ENCODE measurements around the gene ZSCAN10.
A peak's percentile ranks its signal among the peaks of the same experiment; 100 is the strongest.
"Not testable (repeated sequence)": the region's sequence is repeated elsewhere in the genome, so short reads cannot be mapped to it uniquely, and the experiment has no call there.

ZSCAN10 gene

DNA sequence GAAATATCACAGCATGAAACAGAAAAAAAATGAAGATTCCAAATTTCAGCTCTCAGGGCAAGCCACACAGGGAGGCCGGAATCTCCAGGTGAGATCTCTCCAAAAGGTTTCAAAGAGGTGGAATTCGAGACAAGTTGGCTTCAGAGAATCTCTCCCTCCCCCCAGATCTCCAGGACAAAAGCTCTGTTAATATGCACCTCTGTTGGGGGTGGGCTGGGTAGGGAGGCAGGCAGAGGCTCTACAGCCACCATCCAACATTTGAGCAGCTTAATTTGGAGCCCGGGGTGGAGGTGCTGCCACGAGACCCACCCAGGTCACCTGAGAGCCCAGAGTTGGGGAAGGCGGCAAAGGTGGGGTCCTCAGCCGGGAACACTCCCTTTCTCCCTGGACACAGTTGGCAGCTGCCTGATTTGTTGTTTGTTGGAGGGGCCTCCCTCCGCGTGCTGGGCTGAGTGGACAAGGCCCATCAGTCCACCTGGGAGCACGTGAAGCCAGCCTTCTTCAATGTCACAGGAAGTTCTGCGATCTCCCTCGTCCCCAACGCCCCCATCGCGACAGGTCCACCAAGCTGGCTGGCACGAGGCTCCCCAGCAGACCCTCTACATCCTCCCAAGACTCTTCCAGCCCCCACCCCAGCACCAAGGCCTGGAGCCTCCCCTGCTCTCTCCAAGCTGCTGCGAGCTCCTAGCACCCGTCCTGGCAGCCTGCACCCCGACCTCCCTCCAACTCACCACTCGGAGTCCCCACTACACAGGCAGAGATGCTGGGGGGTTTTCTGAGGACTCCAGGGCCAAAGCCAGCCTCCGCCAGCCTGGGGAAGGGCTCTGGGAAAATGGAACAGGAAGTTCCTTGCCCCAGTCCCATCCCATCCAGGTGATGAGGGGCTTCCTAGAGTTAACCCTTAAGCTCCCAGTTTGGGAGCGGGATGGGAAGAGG, at the start of gene ZSCAN10:
Gene ZSCAN10 (minus strand): TSS at position 836 of the 936 bp plus-strand sequence. CDS start 6,357 bp downstream, outside the sequence.
- DNase-seq: no peak

DNA sequence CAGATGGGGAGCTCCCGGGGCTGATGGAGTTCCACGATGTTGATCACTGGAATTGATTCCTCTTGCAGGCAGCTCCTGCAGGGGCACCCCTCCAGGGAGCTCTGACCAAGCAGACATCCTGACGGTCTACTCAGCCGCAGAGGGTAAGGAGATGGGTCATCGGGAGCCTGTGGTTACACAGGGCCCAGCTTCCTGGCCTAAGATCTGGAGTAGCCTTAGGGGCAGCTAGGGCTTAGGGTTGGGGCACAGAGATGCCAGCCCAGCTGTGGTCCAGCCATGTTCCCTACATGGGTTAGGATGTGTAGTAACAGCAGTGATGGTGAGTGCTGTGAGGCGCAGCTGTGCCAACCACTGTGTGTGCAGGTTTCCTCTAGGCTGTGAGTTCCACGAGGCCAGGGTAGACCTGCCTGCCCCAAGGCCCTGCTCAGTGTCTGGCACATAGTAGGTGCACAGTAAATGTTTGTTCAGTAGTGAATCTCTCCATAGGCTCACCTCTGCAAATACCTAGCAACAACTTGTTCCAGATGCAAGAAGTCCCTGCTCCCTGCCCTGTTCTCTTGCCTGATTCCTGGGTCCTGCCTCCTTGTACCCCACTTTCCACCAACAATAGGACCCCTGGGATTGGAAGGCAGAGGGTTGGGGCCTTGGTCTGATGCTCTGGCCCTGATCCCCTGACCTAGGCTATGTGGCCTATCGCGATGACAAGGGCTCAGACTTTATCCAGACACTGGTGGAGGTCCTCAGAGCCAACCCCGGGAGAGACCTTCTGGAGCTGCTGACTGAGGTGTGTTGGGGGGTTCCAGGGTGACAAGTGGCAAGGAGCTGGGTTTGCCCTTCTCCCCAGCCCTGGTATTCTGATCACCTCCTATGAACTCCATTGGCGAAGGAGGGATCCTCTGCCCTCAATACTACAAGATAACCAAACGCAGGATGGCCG, 49.4 kb upstream of the ZSCAN10 start:
- no peak for DNase-seq

DNA sequence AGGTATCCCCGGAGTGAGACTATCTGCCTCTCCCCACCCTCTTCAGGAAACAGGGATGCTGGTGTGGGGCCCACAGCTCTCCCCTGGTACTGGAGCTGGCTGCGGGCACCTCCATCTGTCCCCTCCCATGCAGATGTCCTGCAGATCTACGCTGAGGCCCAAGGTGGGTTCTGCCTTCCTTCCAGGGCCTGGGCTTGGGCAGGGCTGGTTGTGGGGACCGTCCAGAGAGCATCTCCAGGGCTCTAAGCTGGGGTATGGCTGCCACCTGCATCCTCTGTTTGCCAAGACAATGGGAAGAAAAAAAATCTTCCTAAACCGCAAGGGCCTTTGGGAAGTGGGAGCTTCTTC, 48.6 kb upstream of the ZSCAN10 start:
- no peak for DNase-seq

DNA sequence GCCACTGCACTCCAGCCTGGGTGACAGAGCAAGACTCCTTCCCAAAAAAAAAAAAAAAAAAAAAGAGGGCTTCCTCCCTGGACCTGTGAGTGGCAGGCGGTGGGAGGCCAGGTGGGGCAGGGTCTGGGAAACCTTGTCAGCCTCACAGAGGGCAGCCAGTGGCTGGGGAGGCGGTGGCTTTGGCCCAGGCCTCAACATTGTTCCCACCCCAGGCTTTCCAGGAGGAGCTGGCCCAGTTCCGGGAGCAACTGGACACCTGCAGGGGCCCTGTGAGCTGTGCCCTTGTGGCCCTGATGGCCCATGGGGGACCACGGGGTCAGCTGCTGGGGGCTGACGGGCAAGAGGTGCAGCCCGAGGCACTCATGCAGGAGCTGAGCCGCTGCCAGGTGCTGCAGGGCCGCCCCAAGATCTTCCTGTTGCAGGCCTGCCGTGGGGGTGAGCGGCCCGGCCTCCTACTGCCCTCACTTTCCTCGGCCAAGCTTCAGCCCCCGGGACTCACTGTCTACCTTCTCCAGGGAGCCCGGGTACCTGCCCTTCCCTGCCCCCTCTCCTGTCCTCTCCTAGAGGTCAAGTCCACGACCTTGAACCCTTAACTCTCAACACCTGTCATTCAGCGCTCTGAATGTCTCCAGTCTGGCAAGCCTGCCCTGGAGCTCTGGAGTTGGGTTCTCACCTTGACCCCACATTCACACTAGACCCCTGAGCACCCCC, 48.1 kb upstream of the ZSCAN10 start:
- DNase-seq: no peak

DNA sequence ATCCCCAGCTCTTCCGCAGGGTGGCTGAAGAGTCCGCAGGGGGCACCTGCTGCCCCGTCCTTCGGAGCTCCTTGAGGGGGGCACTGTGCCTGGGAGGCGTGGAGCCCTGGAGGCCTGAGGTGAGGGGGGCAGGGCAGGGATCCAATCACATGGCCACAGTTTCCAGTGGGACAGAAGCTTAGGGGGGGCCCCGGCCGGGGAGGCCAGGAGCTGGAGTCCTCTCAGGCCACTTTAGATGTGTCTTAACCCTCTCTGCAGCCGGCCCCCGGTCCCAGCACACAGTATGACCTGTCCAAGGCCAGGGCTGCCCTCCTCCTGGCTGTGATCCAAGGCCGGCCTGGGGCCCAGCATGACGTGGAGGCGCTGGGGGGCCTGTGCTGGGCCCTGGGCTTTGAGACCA, 46.6 kb upstream of the ZSCAN10 start:
- DNase-seq: no peak

DNA sequence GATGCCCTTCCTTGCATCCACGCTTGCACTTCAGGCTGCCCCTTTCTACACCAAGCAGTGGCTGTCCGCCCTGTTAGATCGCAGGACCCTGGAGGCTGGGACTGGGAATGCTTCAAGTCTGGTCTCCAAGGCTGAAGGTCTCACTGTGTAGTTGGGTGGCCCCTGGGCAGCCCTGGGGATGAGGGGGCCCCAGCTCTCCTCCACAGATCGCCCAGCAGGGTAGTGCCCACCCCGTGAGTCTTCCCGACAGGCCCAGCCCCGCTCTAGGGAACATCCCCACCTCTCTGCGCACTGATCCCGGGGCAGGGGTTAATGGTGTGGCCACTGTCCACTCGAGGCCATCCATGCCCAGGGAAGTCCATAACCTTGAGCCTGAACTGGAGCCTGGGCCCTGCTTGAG, 46.1 kb upstream of the ZSCAN10 start:
- DNase-seq: no peak

DNA sequence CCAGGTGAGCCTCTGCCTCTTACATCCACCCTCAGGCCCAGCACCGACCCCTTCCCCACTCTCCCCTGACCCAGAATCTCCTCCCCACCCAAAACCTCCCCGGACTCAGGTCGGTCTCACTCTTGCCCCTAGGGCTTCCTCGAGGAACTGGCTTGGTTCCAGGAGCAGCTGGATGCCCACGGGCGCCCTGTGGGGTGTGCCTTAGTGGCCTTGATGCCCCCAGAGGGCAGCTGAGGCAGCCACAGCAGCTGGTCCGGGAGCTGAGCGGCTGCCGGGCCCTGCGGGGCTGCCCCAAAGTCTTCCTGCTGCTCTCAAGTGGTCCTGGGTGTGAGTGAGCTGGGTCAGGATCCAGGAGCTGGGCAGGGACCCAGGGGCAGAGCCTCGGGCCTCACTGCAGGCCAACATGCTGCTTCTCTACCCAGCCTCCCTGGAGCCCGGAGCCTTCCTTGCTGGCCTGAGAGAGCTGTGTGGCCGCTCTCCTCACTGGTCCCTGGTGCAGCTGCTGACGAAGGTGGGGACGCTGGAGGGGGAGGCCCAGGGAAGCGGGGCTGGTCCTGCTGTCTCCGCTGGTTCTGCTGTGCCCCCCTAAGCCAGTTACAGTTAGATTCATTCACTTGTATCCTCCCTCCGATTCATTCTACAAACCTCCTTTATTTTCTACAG, 45.4 kb upstream of the ZSCAN10 start:
- DNase-seq: no peak

DNA sequence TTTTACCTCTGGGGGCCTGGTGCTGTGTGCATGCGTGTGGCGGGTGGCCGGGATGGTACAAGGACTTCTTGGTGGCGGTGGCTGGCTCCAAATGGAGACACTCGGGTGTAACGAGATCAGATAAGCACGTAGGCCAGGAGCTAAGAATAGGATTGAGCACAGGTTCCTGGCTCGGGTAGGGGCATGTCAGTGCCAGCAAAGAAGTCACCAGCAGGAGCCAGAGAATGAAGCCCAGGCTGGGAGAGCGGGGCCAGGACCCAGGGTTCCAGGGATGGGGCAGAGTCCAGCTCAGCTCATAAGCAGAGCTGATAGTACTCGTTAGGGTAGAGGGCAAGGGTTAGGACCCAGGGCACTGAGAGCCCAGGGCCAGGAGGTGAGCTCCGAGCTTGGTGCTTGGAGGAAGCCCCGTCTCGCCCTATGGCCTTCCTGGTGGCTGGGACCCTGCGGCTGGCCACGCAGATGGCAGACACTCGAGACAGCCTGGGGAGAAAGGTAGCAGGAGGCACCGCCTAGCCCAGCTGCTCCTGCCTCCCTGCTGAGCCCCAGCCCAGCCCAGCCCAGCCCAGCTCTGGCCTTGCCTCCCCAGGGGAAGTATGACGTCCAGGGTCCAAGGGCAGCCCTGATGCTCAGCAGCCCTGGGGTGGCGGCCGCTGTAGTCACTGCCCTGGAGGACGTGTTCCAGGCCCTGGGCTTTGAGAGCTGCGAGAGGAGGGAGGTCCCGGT, 44.7 kb upstream of the ZSCAN10 start:
- DNase-seq: no peak

DNA sequence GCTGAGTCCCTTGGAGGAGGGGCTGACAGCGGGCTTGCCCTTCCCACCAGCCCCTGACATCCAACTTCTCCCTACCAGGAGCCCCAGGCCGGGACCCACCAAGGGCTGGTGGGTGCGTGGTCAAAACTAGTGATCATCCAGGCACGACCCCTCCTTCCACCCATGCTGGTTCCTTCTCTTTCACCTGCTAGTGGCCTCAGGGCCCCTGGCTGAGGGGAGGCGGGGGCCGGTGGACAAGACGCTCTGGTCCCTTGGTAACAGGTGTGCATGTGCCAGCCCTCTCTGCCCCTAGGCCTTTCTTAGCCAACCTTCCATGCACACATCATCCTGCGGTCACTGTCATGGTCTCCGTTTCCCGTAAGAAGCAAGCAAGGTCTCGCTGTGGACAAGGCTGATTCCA, 44.1 kb upstream of the ZSCAN10 start:
- no peak for DNase-seq

DNA sequence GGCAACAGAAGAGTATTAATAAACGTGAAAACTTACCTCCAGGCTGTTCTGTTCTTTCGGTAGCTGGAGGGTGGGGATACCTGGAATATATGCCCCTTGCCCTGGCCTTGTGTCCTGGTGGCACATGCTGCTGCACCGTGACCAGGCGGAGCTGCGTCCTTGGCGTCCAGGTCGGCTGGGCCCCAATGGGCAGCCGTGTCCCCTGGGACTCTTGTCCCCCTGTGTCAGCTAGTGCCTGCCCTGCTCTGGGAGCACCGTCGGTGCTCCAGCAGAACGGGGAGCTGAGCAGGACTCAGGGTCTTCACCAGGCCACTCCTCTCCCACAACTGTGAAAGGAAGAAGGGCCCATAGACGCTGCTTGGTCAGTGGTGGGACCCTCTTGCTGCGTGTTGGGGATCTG, 43.7 kb upstream of the ZSCAN10 start:
- no peak for DNase-seq

DNA sequence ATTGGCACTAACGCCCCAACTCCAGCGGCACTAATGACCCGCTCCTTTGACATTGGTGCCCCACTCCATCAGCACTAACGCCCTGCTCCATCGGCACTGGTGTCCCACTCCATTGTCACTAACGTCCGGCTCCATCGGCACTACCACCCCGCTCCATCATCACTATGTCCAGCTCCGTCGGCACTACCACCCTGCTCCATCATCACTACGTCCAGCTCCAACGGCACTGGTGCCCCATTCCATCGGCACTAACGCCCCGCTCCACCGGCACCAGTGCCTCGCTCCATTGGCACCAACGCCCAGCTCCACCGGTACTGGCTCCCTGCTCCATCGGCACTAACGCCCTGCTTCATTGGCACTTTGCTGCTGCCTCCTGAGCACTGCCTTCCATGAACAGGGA, 43.2 kb upstream of the ZSCAN10 start:
- DNase-seq: no peak

DNA sequence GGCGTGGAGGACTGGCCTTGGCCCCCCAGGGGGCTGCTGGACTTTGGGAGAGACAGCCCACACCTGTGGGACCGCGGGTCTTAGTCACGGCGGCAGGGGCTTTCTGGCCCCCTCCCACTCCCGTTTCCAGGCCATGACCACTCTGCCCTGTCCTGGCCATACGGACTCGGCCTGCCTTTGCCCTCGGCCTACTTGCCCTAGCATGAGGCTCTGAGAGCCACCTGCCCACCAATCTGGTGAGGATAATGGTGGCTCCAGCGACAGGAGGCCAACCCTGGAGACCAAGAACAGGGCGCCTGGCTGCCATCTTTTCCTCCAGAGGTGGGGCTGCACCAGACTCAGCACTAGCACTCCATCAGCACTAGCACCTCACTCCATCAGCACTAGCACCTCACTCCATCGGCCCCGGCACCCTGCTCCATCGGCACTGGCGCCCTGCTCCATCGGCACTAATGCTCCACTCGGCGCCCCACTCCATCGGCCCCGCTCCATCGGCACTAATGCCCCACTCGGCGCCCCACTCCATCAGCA, 42.8 kb upstream of the ZSCAN10 start:
- no peak for DNase-seq

DNA sequence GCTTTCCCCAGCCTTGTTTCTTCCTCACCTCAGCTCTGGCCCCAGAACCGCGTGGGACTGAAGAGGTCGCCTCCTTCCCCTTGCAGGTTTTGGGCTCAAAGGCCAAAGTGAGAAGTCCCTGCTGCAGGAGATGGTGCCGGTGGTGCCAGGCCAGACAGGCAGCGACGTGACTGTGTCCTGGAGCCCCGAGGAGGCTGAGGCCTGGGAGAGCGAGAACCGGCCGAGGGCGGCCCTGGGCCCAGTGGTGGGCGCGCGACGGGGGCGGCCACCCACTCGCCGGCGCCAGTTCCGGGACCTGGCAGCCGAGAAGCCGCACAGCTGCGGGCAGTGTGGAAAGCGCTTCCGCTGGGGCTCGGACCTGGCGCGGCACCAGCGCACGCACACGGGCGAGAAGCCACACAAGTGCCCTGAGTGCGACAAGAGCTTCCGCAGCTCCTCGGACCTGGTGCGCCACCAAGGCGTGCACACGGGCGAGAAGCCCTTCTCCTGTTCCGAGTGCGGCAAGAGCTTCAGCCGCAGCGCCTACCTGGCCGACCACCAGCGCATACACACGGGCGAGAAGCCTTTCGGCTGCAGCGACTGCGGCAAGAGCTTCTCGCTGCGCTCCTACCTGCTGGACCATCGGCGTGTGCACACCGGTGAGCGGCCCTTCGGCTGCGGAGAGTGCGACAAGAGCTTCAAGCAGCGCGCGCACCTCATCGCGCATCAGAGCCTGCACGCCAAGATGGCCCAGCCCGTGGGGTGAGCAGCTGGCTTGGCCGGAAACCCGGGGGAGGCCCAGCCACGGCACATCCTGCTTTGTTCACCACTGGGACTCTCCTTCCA, 41.7 kb upstream of the ZSCAN10 start:
- no peak for DNase-seq

DNA sequence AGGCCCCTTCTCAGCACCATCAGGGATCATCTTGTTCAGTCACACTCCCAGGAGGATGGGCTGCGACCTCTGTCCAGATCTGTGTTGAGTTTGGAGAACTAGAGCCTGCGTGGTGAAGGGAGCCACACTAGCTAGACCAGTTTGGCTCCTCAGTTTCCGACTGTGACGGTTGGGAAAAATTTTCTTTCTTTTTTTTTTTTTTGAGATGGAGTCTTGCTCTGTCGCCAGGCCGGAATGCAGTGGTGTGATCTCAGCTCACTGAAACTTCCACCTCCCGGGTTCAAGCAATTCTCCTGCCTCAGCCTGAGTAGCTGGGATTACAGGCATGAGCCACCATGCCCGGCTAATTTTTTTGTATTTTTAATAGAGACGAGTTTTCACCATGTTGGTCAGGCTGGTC, 40.5 kb upstream of the ZSCAN10 start:
- DNase-seq: not testable (repeated sequence)

DNA sequence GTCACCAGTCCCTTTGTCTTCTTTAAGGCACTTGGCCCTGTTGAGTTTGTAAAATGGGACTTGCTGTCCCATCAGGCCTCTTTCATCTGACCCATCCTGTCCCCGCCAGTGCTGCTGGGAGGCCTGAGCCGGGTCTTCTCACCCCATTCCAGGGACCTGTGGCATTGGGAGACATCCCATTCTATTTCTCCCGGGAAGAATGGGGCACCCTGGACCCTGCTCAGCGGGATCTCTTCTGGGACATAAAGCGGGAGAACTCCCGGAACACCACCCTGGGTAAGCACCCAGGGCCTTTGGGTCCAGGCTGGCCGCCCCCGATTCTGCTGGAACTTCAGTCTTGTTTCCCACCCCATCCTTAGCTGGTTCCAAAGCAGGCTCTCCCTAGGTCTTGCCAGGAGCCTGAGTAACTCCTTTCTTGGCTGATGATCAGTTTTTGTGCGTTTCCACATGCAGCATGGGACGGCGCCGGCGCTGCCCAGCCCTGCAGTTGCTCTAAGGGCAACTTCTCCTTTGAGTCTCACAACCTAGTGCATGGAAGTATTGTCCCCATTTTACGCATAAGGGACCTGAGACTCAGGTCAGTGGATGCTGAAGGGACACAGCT, 39.8 kb upstream of the ZSCAN10 start:
- no peak for DNase-seq

DNA sequence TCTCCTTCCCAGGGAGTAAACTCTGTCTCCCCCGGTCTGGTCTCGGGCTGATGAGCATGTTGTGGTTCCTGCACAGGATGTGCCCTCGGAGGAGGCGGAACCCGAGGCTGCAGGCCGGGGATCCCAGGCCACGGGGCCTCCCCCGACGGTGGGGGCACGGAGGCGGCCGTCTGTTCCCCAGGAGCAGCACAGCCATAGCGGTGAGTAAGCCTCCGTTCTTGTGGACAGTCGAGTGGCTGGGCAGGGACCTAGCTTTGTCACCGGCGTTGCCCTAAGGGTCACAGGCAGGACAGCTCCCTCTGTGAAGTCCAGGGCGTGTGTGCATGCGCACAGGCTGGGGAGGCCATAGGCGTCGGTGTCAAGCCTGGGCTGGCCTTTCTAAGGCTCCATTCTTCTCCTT, 39.2 kb upstream of the ZSCAN10 start:
- DNase-seq: no peak

DNA sequence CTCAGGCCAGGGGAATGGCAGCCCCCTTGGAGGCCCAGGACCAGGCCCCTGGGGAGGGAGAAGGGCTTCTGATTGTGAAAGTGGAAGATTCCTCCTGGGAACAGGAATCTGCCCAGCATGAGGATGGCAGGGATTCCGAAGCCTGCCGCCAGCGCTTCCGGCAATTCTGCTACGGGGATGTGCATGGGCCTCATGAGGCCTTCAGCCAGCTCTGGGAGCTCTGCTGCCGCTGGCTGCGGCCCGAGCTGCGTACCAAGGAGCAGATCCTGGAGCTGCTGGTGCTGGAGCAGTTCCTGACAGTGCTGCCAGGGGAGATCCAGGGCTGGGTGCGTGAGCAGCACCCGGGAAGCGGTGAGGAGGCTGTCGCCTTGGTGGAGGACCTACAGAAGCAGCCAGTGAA, 38.2 kb upstream of the ZSCAN10 start:
- no peak for DNase-seq

DNA sequence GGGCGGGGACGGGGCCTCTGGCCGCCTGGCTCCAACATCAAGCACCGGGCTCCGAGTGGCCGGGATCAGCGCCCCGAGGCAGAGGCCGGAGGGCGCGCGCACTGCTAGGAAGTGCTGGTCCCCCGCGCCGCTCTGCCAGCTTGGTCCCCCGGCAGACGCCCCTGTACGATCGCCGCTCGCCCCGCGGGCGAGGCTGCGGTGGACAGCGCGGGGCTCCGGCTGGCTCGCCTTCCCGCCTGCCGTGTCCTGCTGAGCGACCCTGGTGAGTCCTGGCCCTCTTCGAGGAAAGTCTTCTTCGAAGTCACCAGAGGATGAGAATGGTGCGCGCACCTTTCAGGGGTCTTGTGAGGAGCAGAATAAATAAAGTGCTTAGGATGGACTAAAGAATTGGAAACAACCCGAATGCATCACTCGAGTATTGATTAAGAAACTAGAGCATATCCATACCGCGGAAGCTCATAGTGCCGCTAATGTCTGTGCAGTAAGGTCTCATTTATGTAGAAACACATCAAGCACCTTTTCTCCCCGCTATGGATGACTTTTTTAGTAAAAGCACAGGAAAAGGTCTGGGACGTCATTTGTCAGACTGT, 36.1 kb upstream of the ZSCAN10 start:
- DNase-seq: no peak

DNA sequence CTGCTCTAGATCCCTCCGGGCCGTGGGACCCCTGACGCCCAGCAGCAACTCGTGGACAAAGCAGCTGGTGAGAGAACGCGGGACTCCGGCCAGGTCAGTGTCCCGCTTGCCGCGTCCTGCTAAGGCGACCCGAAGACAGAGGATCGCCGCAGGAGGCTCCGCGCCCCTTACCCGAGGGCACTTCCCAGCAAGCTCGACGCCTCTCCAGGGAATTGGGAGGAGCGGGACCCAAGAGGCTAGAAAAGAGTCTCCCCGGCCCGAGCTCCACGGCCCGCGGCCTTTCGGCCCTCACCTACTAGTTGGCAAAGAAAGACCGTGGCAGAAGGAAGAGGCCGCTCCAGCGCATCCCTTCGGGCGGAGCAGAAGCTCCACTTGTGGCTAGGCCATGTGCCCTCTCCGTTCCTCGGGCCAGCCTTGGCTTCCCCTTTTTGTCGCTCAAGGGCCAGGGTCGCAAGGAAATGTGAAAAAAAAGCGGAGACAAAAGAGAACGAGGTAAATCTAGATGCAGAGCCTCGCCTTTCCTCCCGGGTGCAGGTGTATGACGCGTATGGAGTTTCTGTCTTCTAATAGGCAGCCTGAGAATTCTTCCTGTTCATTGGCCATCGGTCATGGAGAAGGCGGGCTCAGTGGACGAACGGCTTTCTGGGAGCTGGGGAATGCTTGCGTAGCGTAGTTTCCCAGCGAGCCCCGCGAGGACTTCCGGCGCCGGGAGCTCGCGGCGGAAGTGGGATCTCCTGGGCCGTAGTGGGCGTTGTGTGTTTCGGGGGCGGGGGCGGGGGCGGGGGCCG, 35.4 kb upstream of the ZSCAN10 start, which contains the start of gene ZNF213:
Gene ZNF213 (plus strand): TSS at position 692 of the 788 bp plus-strand sequence. CDS start 2,252 bp downstream, outside the sequence.
- peak; percentile 97 for DNase-seq

Data from NCI-H1436 (cell line).